H1 (cell line): ENCODE measurements around the gene GGTLC2. TPM values are rescaled to one million over a fixed set of nuclear protein-coding genes. Genes with fewer than 3 reads are reported as not detected.
"Not testable (repeated sequence)": the region's sequence is repeated elsewhere in the genome, so short reads cannot be mapped to it uniquely, and the experiment has no call there.

Experiments
- CTCF ChIA-PET: fragments of 300-600 bp; sonication (Branson Sonifier 250); formaldehyde crosslinking; loops from one replicate; lab custom pipeline; 2021; ENCODE audit not compliant: partially characterized antibody; lab: Charles Lee
- POLR2A ChIA-PET: fragments of 300-600 bp; sonication (Branson Sonifier 250); formaldehyde crosslinking; loops from one replicate; lab custom pipeline; 2021; ENCODE audit warnings: inconsistent platforms; ENCODE audit not compliant: partially characterized antibody; lab: Charles Lee
- DNase-seq, 2 experiments: peaks; one replicate each; pipeline versions ENCODE4 v3.0.0 to v3.0.0-alpha.2; 2010 to 2022; ENCODE audit warnings: low spot score in 2 of 2, low read depth in 1 of 2, mixed read lengths in 1 of 2
- FAIRE-seq: peaks from 2 replicates; lab custom pipeline; 2011; peaks lifted over from hg19 to GRCh38; lab: Jason Lieb, UNC
- H2AFZ ChIP-seq: 2 replicates; pipeline ENCODE4 v1.8.1; 2012; ENCODE audit warnings: low read length, inconsistent platforms
- H2AK5ac ChIP-seq: 2 replicates; pipeline ENCODE4 v1.6.1; 2013; ENCODE audit warnings: low read depth, low read length
- H2BK120ac ChIP-seq: replicated peaks from 2 replicates; pipeline ENCODE3; 2013; ENCODE audit warnings: low read depth, low read length, inconsistent platforms
- H2BK12ac ChIP-seq: 2 replicates; pipeline ENCODE4 v1.6.1; 2013; ENCODE audit warnings: low read depth, low read length
- H2BK15ac ChIP-seq: 2 replicates; pipeline ENCODE4 v1.6.1; 2013; ENCODE audit warnings: low read length
- H2BK20ac ChIP-seq: 2 replicates; pipeline ENCODE4 v1.6.1; 2013; ENCODE audit warnings: low read length
- H2BK5ac ChIP-seq: 2 replicates; pipeline ENCODE4 v1.6.1; 2013; ENCODE audit warnings: low read depth, low read length
- H3K14ac ChIP-seq: 2 replicates; pipeline ENCODE4 v1.6.1; 2013; ENCODE audit warnings: inconsistent platforms; ENCODE audit not compliant: insufficient read length
- H3K18ac ChIP-seq: 2 replicates; pipeline ENCODE4 v1.6.1; 2013; ENCODE audit warnings: low read length; ENCODE audit errors: extremely low read depth
- H3K23ac ChIP-seq: 2 replicates; pipeline ENCODE4 v1.6.1; 2013; ENCODE audit warnings: inconsistent platforms; ENCODE audit not compliant: insufficient read length
- H3K23me2 ChIP-seq: 2 replicates; pipeline ENCODE4 v1.6.1; 2013; ENCODE audit warnings: low read depth, low read length
- H3K27ac ChIP-seq: 2 replicates; pipeline ENCODE4 v1.6.1; 2011; ENCODE audit warnings: low read depth, low read length, inconsistent platforms
- H3K27me3 ChIP-seq, 4 experiments: replicated peaks in 1 of 4; 1 replicate in 1 of 4; 2 replicates in 3 of 4; pipeline versions ENCODE4 v1.6.1 to v1.8.1; 2011 to 2013; ENCODE audit warnings: low read length in 3 of 4, mild to moderate bottlenecking in 3 of 4, inconsistent platforms in 2 of 4, mixed read lengths in 2 of 4, moderate library complexity in 1 of 4; ENCODE audit not compliant: control insufficient read depth in 3 of 4, insufficient read depth in 3 of 4; ENCODE audit errors: extremely low read depth in 1 of 4
- H3K36me3 ChIP-seq, 4 experiments: 2 replicates each; pipeline versions ENCODE4 v1.6.1 to v1.8.1; 2011 to 2013; ENCODE audit warnings: mild to moderate bottlenecking in 4 of 4, low read length in 3 of 4, moderate library complexity in 2 of 4, control low read depth in 1 of 4, inconsistent platforms in 1 of 4; ENCODE audit not compliant: insufficient read depth in 4 of 4, control insufficient read depth in 2 of 4
- H3K4ac ChIP-seq: replicated peaks from 2 replicates; pipeline ENCODE3; 2013; ENCODE audit warnings: low read length, low read depth, mixed read lengths, inconsistent platforms; ENCODE audit not compliant: insufficient read length
- H3K4me1 ChIP-seq, 4 experiments: replicated peaks in 1 of 4; 1 replicate in 1 of 4; 2 replicates in 3 of 4; pipeline versions ENCODE4 v1.6.1 to v1.8.1; 2011 to 2013; ENCODE audit warnings: low read length in 3 of 4, inconsistent platforms in 2 of 4, mixed read lengths in 1 of 4; ENCODE audit not compliant: insufficient read depth in 4 of 4, control insufficient read depth in 3 of 4
- H3K4me2 ChIP-seq, 2 experiments: 2 replicates each; pipeline versions ENCODE4 v1.6.1 to v1.8.1; 2011 to 2013; ENCODE audit warnings: low read depth in 2 of 2, low read length in 2 of 2, control low read depth in 1 of 2, inconsistent platforms in 1 of 2, mild to moderate bottlenecking in 1 of 2; ENCODE audit not compliant: insufficient read depth in 1 of 2
- H3K4me3 ChIP-seq, 4 experiments: fragments of 200-600, 300-600 bp in 1 of 4; sonication (generic), shearing (Covaris generic), sonication (Bioruptor Twin) in 1 of 4; 2 replicates each; pipeline versions ENCODE4 v1.5.1 to v1.8.1; 2011 to 2016; ENCODE audit warnings: low read length in 4 of 4, low read depth in 3 of 4, control low read depth in 2 of 4, inconsistent platforms in 2 of 4, mild to moderate bottlenecking in 2 of 4, mixed read lengths in 1 of 4, moderate library complexity in 1 of 4; ENCODE audit not compliant: insufficient read depth in 2 of 4; ENCODE audit errors: extremely low read depth in 1 of 4
- H3K56ac ChIP-seq: replicated peaks from 2 replicates; pipeline ENCODE3; 2013; ENCODE audit warnings: low read depth, mild to moderate bottlenecking, mixed read lengths, low read length, inconsistent platforms; ENCODE audit not compliant: insufficient read length
- H3K79me1 ChIP-seq: 2 replicates; pipeline ENCODE4 v1.6.1; 2013; ENCODE audit warnings: low read depth, low read length, control low read depth
- H3K79me2 ChIP-seq, 2 experiments: 2 replicates each; pipeline versions ENCODE4 v1.6.1 to v1.8.1; 2012 to 2013; ENCODE audit warnings: low read length in 2 of 2, mild to moderate bottlenecking in 2 of 2, inconsistent platforms in 1 of 2; ENCODE audit not compliant: insufficient read depth in 2 of 2, control insufficient read depth in 1 of 2
- H3K9ac ChIP-seq, 4 experiments: replicated peaks in 1 of 4; 1 replicate in 1 of 4; 2 replicates in 3 of 4; pipeline versions ENCODE4 v1.6.1 to v1.8.1; 2011 to 2013; ENCODE audit warnings: low read depth in 3 of 4, low read length in 3 of 4, control low read depth in 2 of 4, mild to moderate bottlenecking in 2 of 4, moderate library complexity in 2 of 4, inconsistent platforms in 1 of 4; ENCODE audit errors: extremely low read depth in 1 of 4
- H3K9me3 ChIP-seq, 2 experiments: 2 replicates each; pipeline versions ENCODE4 v1.6.1 to v1.8.1; 2012 to 2013; ENCODE audit warnings: mild to moderate bottlenecking in 2 of 2, moderate library complexity in 2 of 2, control low read depth in 1 of 2, inconsistent platforms in 1 of 2, low read depth in 1 of 2, low read length in 1 of 2, mixed read lengths in 1 of 2; ENCODE audit not compliant: insufficient read depth in 2 of 2
- H4K20me1 ChIP-seq, 2 experiments: replicated peaks in 1 of 2; 2 replicates each; pipeline versions ENCODE3 to v1.8.1; 2011 to 2013; ENCODE audit warnings: inconsistent platforms in 2 of 2, low read length in 2 of 2, mild to moderate bottlenecking in 1 of 2; ENCODE audit not compliant: insufficient read depth in 2 of 2, control insufficient read depth in 1 of 2
- H4K5ac ChIP-seq: 2 replicates; pipeline ENCODE4 v1.6.1; 2013; ENCODE audit warnings: low read length, low read depth, mixed read lengths, inconsistent platforms; ENCODE audit not compliant: insufficient read length
- H4K8ac ChIP-seq: 2 replicates; pipeline ENCODE4 v1.8.0; 2013; ENCODE audit warnings: mild to moderate bottlenecking, moderate library complexity, low read length, inconsistent platforms; ENCODE audit not compliant: insufficient read depth; ENCODE audit errors: extremely low read depth
- H4K91ac ChIP-seq: replicated peaks from 2 replicates; pipeline ENCODE3; 2013; ENCODE audit warnings: low read length, mixed read lengths, inconsistent platforms; ENCODE audit not compliant: insufficient read length
- WGBS, 2 experiments: shearing (Covaris generic) in 1 of 2; methylation state at CpG; one replicate each; pipeline versions ENCODE4 v1.1.6 to v1.1.7; 2013 to 2015; ENCODE audit warnings: low lambda C conversion rate in 2 of 2, mixed read lengths in 2 of 2, inconsistent platforms in 1 of 2, low coverage in 1 of 2, missing lambda C conversion rate in 1 of 2; ENCODE audit not compliant: insufficient replicate concordance in 2 of 2, insufficient coverage in 1 of 2, insufficient read length in 1 of 2; ENCODE audit errors: extremely low coverage in 1 of 2, missing lambda C conversion rate in 1 of 2; 5-methylcytosine and 5-hydroxymethylcytosine counted together
- polyA plus RNA-seq, 7 experiments: library from polyadenylated mRNA; depleted of rRNA in 3 of 7; stranded (reverse) in 5 of 7; unstranded in 2 of 7; fragments of >200 nt in 5 of 7; fragments of 200-250 nt in 2 of 7; gene quantifications; 1 replicate in 5 of 7; 2 replicates in 1 of 7; 4 replicates in 1 of 7; pipeline versions ENCODE4 v1.2.1 to v1.2.3, GENCODE V29; 2011 to 2013; ENCODE audit warnings: missing spikeins in 2 of 7, mixed read lengths in 2 of 7
- total RNA-seq: library from RNA; stranded (reverse); fragmentation: NEBNext Ultra II Directional; extraction: Animal tissue kit (Norgen Biotek cat#: 25700); gene quantifications from 2 replicates; pipeline ENCODE4 v1.2.1, GENCODE V29; 2021

GGTLC2 gene
- total and polyA plus RNA-seq, 2 of the 8 experiments (the other 6 are each of a cell fraction or from before 2014, with no cell fraction given) = not detected

- H3K4me3 ChIP-seq, H3K27me3 ChIP-seq, H3K4ac ChIP-seq, H4K5ac ChIP-seq, H3K56ac ChIP-seq, H3K23me2 ChIP-seq, DNase-seq, H3K23ac ChIP-seq, H2BK20ac ChIP-seq, H2BK5ac ChIP-seq, H3K36me3 ChIP-seq, H3K4me2 ChIP-seq, H3K27ac ChIP-seq, H2BK15ac ChIP-seq, H3K79me1 ChIP-seq, H4K91ac ChIP-seq, CTCF ChIA-PET, H3K4me1 ChIP-seq, FAIRE-seq, H3K18ac ChIP-seq, H3K79me2 ChIP-seq, H2BK12ac ChIP-seq, H4K8ac ChIP-seq, H3K14ac ChIP-seq, H4K20me1 ChIP-seq, H2AFZ ChIP-seq, H2AK5ac ChIP-seq, H3K9ac ChIP-seq, H2BK120ac ChIP-seq, POLR2A ChIA-PET: not testable (repeated sequence)
- peaks cover 0 to 12% of the 10 kb centered on the region in 2 experiments; a peak in 1 of 4 replicates for H3K9me3 ChIP-seq
- WGBS, 2 experiments = no CpG with 5 or more reads among the region's 4 CpGs
Observed at GRCh38 chr22:22645969-22646368, 1.6 kb downstream of the GGTLC2 start.

GRCh38 chr22:22647952-22648351, 3.5 kb downstream of the GGTLC2 start:
- H2BK12ac ChIP-seq, H3K4me2 ChIP-seq, H3K23me2 ChIP-seq, H3K4me1 ChIP-seq, H3K56ac ChIP-seq, H3K4me3 ChIP-seq, H2BK5ac ChIP-seq, H3K14ac ChIP-seq, H3K23ac ChIP-seq, H4K5ac ChIP-seq, H2BK20ac ChIP-seq, CTCF ChIA-PET, H4K20me1 ChIP-seq, H2BK15ac ChIP-seq, H3K4ac ChIP-seq, H3K27ac ChIP-seq, H3K79me1 ChIP-seq, H2BK120ac ChIP-seq, H2AFZ ChIP-seq, H3K36me3 ChIP-seq, H3K27me3 ChIP-seq, H3K79me2 ChIP-seq, H2AK5ac ChIP-seq, FAIRE-seq, POLR2A ChIA-PET, H4K8ac ChIP-seq, H3K18ac ChIP-seq, H3K9ac ChIP-seq, H4K91ac ChIP-seq: not testable (repeated sequence)
- DNase-seq = peak in 1 of 2 experiments; percentile 59
- 79% methylated on average over 7 of the region's 12 CpGs; no CpG with 5 or more reads in 1 of the 2 experiments for WGBS, 2 experiments
- H3K9me3 ChIP-seq = peaks cover 0 to 22% of the 10 kb centered on the region in 2 experiments; a peak in 1 of 4 replicates
